Stimulated activated CD4-positive, alpha-beta T cell treated with anti-CD3 and anti-CD28 coated beads, Interleukin-15, amount 100 ng/mL, for 48 hours (primary cell): Measurements from ENCODE around the gene ZNF425.
A peak's percentile ranks its signal among the peaks of the same experiment; 100 is the strongest.
"Not testable (repeated sequence)": the region's sequence is repeated elsewhere in the genome, so short reads cannot be mapped to it uniquely, and the experiment has no call there.

Experiments used
- DNase-seq, 2 donors: peaks; one replicate each; pipeline ENCODE4 v3.0.0-alpha.2; 2020; ENCODE audit warnings: low read depth in 2 of 2

Gene ZNF425

GRCh38 chr7:149071641-149072437 is 54.3 kb downstream of the ZNF425 start:
- peak; percentile 34 to 45 for DNase-seq

- no peak for DNase-seq
These were observed 54.9 kb downstream of the ZNF425 start for GRCh38 chr7:149071182-149071635.

- DNase-seq, result no peak
These were observed 55.6 kb downstream of the ZNF425 start for GRCh38 chr7:149070372-149071125.

GRCh38 chr7:149067869-149068268 is 58.3 kb downstream of the ZNF425 start:
- no peak for DNase-seq

GRCh38 chr7:149063476-149063875 is 62.6 kb downstream of the ZNF425 start:
- no peak for DNase-seq

- not testable (repeated sequence) for DNase-seq
These were observed 63.8 kb downstream of the ZNF425 start for GRCh38 chr7:149062217-149062899.

- DNase-seq, result no peak
These were observed 66.0 kb downstream of the ZNF425 start for GRCh38 chr7:149060156-149060555.

- no peak for DNase-seq
These were observed 72.2 kb downstream of the ZNF425 start for GRCh38 chr7:149053885-149054284.

- no peak for DNase-seq
These were observed 72.7 kb downstream of the ZNF425 start for GRCh38 chr7:149053384-149053783.
